HT-29 (cell line): ENCODE measurements around the gene WDR45B. TPM values are rescaled to one million over a fixed set of nuclear protein-coding genes. Genes with fewer than 3 reads are reported as not detected.

Experiments
- DNase-seq: peaks from one replicate; pipeline ENCODE4 v3.0.0-alpha.2; 2015; ENCODE audit warnings: low spot score
- total RNA-seq: library from RNA; depleted of rRNA; stranded (reverse); fragments of >200 nt; shearing (Covaris generic); gene quantifications from 2 replicates; pipeline ENCODE4 v1.2.3, GENCODE V29; 2014

Gene WDR45B
- total RNA-seq, 1 experiment from 2014 or later = 101 TPM

DNA sequence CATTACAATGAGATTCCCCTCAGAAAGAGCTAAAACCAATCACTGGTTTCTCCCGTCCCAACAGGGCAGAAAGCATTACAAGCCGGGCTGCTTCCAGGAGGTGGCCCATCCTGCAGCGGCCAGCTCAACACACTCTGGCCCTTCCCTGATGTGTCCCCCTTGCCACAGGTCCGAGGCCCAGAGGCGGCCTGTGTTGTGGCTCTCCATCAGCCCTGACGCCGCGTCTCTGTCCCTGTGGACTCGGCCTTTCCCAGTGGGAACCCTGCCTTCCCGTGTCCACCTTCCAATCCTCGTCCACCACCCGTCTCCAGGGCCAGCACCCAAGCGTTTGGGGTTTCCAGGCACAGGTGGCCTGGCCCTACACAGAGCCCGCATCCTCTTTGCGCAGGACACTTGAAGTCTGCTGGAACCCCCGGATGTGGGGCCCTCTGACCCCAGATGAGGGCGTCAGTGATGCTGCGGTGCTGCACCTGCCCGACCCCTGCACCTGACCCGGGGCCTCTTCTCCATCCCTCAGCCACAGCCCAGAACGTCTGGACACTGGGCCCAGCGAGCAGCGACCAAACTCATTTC is 29.2 kb upstream of the WDR45B start:
- no peak for DNase-seq

DNA sequence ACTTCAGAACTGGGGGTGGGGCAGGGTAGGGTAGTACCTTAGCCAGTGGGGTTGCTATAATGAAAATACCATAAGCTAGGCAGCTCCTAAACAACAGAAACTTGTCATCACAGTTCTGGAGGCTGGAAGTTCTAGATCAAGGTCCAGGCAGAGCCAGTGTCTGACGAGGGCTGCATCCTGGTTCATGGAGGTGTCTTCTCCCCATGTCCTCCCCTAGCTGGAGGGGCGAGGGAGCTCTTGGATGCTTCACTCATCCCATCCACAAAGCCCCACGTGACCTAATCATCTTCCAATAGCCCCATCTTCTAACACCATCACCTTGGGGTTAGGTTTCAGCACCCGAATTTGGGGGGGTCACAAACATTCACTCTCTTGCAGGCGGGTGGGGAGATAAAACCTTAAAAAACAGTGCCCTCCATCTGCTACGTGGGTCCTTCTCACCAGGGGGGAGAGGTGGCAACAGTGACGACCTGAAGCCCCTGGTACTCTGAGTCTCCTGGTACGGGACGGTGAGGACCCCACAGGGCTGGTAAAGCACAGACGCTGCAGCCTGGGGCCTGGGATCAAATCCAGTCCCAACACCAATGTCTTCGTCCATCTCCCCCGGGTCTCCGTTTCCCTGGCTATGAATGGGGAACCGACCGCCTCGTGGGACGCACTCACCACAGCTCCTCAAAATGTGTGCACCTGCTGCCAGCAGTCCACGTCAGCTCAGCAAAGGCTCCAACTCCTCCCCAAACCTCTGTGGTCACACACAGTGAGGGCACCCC is 27.4 kb upstream of the WDR45B start:
- no peak for DNase-seq

DNA sequence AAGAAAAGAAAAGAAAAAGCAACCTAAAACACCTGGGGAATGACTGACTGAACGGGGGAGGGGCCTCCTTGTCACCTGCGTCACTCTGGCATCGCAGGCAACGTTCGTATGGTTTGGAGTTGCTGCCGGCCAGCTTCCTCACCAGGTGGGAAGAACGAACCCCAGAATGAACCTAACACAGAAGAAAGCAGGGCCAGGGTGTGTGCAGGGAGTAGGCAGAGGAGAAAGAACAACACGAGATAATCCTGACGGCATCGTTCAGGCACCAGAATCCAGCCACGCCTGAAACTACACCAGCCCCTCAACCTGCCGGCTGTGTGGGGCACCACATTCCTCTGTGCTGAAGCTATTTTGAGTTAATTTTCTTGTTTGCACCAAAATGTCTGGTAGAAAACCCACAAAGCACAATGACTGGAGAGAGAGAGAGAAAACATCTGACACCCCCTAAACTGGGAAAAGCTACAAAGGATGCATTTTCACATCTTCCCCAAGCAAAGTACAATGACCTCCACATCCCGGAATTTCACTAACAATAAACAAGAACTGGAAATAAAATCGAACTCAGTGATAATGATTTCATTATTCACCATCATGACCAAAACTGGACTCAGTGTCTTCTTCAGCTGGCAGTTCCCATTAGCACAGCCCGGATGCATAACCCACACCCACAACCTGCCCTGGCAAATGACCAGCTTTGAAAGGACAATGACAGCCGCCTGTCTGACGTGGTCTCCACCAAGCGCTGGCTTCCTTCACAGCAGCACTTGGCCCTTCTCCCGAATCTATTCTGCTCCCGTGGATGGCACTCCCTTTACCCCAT is 26.6 kb upstream of the WDR45B start:
- no peak for DNase-seq

DNA sequence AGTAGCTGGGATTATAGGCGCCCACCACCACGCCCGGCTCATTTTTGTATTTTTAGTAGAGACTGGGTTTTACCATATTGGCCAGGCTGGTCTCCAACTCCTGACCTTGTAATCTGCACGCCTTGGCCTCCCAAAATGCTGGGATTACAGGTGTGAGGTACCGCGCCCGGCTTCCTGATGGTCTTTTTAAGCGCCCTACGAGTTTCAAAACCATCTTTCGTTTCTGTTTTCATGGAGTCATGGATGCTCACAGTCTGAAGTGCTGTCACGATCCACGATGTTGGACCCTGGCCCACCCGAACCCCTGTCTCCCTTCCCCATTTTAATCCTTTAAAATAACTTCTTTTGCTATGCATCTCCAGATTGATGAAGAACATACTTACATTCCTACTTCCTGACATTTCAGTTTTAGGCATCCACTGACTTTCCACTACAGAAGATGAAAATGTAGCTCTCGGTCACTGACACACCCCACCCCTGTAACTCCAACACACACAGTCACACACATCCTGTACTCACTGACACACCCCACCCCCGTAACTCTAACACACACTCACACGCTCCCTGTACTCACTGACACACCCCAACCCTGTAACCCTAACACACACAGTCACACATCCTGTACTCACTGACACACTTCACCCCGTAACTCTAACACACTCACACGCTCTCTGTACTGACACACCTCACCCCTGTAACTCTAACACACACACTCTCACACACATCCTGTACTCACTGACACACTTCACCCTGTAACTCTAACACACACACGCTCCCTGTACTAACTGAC is 22.6 kb upstream of the WDR45B start:
- DNase-seq = no peak

DNA sequence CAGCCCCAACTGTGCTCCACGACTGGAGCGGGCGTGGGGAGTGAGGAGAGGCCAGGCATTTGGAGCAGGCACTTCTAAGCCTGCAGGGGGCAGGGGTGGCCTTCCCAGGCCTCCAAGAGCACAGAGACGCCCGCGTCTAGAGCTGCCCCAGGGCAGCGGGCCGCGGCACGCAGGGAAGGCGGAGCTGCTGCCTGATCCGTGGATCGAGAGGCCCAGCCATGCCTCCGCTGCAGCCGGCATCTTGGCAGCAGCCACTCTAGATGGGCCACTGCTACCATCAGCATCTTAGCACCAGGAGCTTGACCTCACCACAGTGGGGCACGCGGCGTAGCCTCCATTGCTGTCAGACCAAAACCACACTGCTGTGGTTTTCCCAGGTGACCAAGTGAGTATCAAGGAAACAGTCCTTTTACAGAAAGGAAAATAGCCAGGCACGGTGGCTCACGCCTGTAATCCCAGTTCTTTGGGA is 20.4 kb upstream of the WDR45B start:
- DNase-seq = peak; percentile 86

DNA sequence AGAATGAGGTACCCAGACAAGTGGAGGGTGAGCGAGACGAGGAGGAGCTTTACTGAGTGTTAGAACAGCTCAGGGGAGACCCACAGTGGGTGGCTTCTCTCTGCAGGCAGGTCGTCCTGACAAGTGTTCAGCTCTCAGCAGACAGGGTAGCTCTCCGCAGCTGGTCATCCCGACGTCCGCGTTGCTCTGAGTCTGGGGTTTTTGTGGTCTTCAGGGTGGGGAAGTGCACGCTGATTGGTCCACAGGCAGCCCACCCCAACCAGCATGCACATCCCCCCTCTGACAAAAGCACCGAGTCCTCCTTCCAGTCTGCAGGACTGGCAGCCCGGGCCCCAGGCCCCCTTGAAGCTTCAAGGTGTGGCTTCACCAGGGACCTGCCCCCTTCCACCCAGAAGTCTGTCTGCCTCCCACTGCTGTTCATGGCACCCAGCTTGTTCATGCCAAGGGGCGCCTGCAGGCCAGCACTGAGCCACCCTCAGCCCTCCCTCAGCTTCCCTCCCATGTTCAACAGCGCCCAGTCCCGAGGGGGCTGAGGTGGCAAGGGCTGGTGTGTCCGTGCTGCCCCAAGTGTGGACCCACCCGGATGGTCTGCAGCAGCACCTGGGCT is 19.9 kb upstream of the WDR45B start:
- DNase-seq = no peak

DNA sequence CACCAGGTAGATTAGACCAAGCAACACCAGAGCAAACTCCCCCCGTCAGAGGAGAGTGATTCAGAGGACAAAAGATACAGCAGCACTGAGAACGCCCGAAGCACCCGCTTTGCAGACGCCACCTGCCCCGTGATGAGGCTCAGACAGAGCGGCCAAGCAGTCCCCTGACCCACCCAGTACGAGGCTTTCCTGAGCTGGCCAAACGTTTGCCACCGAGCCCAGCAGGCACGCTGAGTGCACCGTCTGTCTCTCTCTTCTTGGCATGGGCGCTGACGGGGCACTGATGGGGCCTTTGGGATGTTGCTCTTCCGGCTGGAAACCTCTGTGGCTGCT is 19.4 kb upstream of the WDR45B start:
- no peak for DNase-seq

DNA sequence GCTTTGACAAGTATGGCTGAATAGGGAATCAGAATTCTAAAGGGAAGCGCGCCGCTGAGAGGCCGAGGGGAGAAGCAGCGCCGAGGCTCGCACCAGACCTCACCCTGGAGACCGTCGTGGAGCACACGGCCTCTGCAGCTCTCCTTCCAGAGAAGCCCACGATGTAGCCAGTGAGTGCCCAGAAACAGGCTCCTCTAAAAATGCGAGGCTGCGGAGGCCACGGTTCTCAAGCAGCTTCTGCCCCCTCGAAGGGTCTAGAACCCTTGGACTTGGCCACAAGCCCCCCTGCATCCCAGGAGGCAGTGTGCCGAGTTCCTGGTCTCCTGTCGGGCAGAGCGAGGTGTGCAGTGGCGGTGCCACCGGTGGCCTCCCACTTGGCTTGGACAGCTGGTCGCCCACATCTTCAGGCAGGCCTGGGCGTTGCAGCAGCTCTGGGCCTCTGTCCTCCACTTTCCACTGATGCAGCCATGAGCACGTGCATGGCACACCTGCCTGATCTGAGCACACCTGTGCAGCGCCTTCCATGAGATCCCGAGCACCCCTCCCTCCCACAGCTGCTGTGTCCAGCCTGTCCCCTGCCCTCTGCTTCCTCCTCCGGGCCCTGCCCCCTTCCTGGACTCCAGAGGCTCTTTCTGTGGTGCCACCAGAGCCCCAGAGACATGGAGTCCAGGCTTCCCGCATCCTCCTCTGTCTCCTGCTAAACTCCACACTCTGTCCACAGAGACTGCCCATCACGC is 18.9 kb upstream of the WDR45B start:
- no peak for DNase-seq

DNA sequence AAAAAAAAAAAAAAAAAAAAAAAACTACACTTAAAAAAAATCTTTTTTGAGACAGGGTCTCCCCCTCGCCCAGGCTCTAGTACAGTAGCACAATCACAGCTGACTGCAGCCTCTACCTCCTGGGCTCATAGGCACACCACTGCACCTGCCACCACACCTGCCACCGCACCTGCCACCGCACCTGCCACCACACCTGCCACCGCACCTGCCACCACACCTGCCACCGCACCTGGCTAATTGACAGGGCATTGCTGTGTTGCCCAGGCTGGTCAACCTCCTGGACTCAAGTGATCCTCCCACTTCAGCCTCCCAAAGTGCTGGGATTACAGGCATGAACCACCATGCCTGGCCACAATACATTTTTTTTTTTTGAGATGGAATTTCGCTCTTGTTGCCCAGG is 17.6 kb upstream of the WDR45B start:
- no peak for DNase-seq

DNA sequence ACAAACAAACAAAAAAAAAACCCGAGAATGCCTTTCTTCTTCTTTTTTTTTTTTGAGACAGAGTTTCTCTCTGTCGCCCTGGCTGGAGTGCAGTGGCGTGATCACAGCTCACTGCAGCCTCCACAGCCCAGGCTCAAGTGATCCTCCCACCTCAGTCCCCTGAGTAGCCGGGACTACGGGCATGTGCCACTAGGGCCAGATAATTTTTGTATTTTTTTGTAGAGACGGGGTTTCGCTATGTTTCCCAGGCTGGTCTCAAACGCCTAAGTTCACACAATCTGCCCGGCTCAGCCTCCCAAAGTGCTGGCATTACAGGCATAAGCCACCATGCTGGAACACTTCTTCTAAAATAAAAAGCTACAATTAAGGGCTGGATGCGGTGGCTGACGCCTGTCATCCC is 17.0 kb upstream of the WDR45B start:
- DNase-seq = no peak

DNA sequence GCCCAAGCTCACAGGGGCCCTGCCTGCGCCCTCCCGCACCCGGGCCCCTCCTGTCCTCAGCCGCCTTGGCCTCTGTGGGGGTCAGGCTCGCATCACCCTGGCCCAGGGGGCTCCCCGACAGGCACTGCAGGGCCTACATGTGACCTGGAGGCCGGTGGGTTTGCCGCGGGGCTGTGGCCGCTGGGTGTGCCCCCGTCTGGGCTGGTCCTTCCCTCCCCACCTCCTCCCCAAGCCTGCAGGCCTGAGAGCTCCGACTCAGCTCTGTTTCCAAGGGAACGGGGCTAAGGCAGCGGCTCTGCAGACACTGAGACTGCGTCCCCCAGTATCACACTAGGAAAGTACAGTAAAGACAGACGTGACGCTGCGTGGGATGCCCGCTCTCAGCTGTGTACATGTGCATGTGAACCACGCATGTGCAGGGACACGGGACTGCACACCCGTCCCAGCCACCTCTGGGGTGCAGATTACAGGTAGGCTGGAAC is 16.5 kb upstream of the WDR45B start:
- no peak for DNase-seq

DNA sequence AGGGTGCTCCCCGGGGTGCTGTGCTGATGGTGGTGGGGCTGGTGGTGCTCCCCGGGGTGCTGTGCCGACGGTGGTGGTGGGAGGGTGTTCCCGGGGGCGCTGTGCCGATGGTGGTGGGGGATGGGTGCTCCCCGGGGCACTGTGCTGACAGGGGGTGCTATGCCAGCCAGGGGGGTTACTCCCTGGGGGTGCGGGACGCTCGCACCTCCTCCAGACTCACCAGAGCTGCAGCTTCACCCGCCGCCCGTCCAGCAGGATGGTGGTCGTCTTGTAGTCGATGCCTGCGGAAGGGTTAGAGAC is 16.0 kb upstream of the WDR45B start:
- DNase-seq = no peak

DNA sequence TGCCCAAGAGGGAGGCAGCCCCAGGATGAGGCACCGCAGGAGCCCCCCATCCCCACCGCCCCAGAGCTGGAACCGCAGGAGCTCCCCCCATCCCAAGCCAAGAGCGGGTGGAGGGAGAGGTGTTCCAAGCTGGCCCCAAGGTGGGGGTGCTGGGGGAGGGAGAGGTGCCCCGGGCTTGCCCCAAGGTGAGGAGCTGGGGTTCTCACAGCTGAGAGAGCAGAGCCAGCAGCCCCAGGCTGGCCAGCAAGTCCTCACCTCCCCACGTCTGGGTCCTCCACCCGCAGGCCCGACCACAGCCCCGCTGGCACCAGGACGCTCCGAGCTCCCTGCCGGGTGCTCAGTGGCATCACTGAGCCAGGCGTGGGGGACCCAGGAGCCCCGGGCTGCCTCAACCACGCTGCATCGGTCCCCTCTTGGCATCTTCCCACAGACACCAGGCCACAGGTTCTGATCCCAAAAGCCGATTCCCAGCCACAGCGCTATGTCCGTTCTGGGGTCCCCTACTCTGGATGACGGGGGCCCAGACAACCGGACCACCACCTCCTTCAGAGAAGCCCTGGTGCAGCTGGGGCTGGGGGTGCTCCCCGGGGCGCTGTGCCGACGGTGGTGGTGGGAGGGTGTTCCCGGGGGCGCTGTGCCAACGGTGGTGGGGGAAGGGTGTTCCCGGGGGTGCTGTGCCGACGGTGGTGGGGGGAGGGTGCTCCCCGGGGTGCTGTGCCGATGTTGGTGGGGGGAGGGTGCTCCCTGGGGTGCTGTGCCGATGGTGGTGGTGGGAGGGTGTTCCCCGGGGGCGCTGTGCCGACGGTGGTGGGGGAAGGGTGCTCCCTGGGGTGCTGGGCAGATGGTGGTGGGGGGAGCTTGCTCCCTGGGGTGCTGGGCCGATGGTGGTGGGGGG is 15.4 kb upstream of the WDR45B start:
- no peak for DNase-seq

DNA sequence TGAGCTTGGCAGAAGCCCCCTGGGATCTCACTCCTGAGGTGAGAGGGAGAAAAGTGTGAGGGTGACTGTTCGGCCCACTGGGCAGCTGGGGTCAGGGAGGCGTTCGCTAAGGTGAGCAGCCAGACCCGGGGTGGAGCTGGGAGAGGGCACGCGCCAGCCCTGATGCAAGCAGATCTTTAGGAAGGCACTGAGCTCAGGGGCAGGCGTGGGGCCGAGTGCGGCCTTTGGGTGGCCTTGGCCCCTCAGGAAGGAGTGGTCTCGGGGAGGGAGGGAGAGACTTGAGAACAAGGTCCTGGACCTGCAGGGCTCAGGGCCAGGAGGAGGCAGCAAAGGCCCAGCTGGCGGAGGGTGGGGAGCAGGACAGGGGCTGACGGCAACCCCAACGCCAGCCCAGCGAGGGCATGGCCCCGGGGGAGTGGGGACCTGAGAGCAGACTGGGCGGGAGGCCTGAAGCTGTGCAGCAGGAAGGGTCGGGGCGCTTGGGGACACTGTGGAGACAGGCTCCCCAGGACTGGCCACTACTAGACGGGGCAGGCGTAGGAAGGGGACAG is 14.5 kb upstream of the WDR45B start:
- DNase-seq = no peak

DNA sequence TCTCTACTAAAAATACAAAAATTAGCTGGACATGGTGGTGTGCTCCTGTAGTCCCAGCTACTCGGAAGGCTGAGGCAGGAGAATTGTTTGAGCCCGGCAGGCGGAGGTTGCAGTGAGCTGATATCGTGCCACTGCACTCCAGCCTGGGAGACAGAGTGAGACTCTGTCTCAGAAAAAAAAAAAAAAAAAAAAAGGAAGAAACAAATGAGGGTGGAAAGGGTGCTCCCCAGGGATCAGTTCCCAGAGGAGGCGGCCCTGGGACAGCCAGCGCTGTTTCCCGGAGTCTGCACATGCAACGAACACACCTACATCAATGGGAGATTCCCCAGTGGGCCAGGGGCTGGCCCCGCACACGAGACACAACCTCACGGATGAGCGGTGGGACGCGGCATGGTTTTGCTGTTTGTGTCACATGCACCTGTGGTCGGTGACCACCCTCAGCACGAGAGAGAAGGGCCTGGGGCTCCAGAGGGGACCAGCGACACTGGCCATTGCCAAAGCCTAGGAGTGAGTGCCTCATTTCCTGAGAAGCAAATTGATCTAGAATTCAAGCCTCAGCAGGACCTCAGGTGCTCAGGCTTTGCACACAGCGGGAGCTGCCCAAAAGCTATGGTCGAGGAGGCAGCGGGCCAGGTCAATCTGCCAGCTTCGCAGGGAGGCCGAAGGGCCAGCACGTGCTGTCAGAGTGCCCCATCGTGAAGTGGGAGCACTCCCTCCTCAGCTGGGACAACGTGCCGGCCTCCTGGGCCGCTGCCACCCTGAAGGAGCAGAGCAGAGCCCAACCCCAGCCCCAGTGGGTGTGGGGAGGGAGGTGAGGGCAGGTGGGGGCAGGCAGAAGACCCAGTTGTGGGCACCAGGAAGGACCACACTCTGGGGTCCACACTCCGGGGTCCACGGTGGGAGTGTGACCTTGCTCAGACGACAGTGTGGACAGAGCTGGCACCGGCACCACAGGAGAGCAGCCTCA is 13.8 kb upstream of the WDR45B start:
- DNase-seq = no peak

DNA sequence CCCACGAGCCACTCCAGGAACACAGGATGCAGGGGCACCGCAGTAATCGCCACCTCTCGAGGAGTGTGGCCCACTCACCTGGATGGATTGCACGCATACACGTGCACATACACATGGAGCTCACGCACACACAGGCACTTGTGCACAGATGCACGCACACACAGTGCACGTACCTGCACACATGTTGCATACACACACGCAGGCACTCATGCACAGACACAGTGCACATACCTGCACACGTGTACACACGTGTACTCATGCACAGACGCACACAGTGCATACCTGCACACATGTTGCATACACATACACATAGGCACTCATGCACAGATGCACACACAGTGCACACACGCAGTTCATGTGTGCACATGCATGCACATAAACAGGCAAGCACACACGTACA is 11.6 kb upstream of the WDR45B start:
- no peak for DNase-seq

DNA sequence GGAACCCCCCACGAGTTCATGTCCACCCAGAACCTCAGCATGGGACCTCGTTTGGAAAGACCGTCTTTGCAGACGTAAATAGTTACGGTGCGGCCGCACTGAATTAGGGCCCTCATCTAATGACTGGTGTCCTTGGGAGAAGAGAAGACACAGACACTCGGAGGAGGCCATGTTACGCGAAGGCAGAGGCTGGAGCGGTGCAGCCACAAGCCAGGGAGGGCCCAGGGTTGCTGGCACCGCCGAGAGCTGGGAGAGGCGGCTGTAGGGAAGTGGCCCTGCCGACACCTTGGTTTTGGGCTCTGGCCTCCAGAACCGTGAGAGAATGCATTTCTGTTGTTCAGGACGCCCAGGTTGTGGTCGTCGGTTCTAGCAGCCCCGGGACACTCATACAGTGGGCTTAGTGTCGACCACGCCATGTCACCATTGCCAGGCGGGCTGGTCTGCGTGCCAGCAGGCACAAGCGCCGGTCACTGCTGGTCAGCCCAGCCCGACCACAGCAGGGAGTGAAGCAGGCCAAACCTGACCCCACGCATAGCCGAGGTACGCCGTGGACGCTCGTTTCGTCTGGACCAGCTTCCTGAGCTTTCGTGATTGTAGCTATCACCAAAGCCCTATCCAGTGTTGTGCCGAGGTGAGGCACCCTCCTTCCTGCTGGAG is 10.7 kb upstream of the WDR45B start:
- no peak for DNase-seq

DNA sequence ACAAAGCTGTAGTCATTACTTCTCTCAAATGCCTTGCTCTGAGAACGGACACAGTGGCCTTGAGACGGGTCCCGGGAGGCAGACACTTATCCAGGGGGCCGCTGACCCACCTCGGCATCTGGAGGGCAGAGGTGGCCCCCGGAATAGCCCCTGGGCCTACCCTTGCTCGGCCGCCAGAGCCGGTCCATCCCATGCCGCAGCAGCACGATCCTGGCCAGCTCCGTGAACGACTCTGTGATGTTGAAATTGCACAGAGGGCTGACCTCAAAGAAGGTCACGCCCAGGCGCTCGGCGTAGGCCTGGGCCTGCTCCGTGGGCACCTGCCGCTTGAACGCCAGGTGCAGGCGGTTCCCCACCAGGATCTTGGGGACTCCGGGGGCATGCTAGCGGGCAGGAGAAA is 10.1 kb upstream of the WDR45B start:
- no peak for DNase-seq
